HEK293 (cell line): ENCODE results near the gene CXADR.

ENCODE experiments used
- BCL11A ChIP-seq: fragments of 450-650 bp; formaldehyde crosslinking; IDR thresholded peaks from 2 replicates; pipeline ENCODE4 v1.5.1; 2016; ENCODE audit warnings: low read depth, missing biosample characterization, missing genetic modification characterization
- MEIS1 ChIP-seq: sonication (generic); formaldehyde crosslinking; IDR thresholded peaks from 2 replicates; pipeline ENCODE4 v1.8.1; 2022; ENCODE audit warnings: missing genetic modification reagents, mild to moderate bottlenecking, borderline replicate concordance
- MZF1 ChIP-seq: fragments of 450-650 bp; formaldehyde crosslinking; IDR thresholded peaks from 2 replicates; pipeline ENCODE4 v1.5.1; 2017; ENCODE audit warnings: missing biosample characterization, missing genetic modification characterization, borderline replicate concordance
- SALL2 ChIP-seq: fragments of 450-650 bp; formaldehyde crosslinking; IDR thresholded peaks from 2 replicates; pipeline ENCODE4 v1.5.0; 2017; ENCODE audit warnings: missing biosample characterization, mild to moderate bottlenecking, missing genetic modification characterization, borderline replicate concordance
- YY2 ChIP-seq: fragments of 450-650 bp; formaldehyde crosslinking; IDR thresholded peaks from 2 replicates; pipeline ENCODE4 v1.5.1; 2016; ENCODE audit warnings: missing biosample characterization, missing genetic modification characterization
- ZBTB17 ChIP-seq: fragments of 450-650 bp; formaldehyde crosslinking; IDR thresholded peaks from 2 replicates; pipeline ENCODE4 v1.5.1; 2016; ENCODE audit warnings: missing biosample characterization, missing genetic modification characterization
- ZFP41 ChIP-seq: fragments of 450-650 bp; formaldehyde crosslinking; IDR thresholded peaks from 2 replicates; pipeline ENCODE4 v1.5.1; 2016; ENCODE audit warnings: missing biosample characterization, missing genetic modification characterization, borderline replicate concordance
- ZNF132 ChIP-seq: fragments of 450-650 bp; formaldehyde crosslinking; IDR thresholded peaks from 2 replicates; pipeline ENCODE4 v1.5.1; 2017; ENCODE audit warnings: missing biosample characterization, missing genetic modification characterization, borderline replicate concordance
- ZNF37A ChIP-seq: fragments of 450-650 bp; IDR thresholded peaks from 2 replicates; pipeline ENCODE4 v1.5.1; 2018; ENCODE audit warnings: missing biosample characterization, missing genetic modification characterization
- ZNF549 ChIP-seq: fragments of 450-650 bp; IDR thresholded peaks from 2 replicates; pipeline ENCODE4 v1.5.1; 2018; ENCODE audit warnings: missing biosample characterization, missing genetic modification characterization, mild to moderate bottlenecking, inconsistent platforms, moderate library complexity
- ZNF561 ChIP-seq: fragments of 450-650 bp; IDR thresholded peaks from 2 replicates; pipeline ENCODE4 v1.5.1; 2018; ENCODE audit warnings: missing biosample characterization, missing genetic modification characterization, borderline replicate concordance
- ZNF585B ChIP-seq: fragments of 450-650 bp; formaldehyde crosslinking; IDR thresholded peaks from 2 replicates; pipeline ENCODE4 v1.5.1; 2016; ENCODE audit warnings: missing biosample characterization, missing genetic modification characterization
- ZNF596 ChIP-seq: fragments of 450-650 bp; IDR thresholded peaks from 2 replicates; pipeline ENCODE4 v1.5.0; 2018; ENCODE audit warnings: missing biosample characterization, mild to moderate bottlenecking, missing genetic modification characterization, moderate library complexity
- ZNF791 ChIP-seq: fragments of 450-650 bp; formaldehyde crosslinking; IDR thresholded peaks from 2 replicates; pipeline ENCODE4 v1.5.1; 2016; ENCODE audit warnings: missing biosample characterization, missing genetic modification characterization
- TF ChIP-seq, protein P1 (sequence below): fragments of 450-650 bp; IDR thresholded peaks from 2 replicates; pipeline ENCODE4 v1.5.1; 2018; ENCODE audit warnings: missing biosample characterization, mild to moderate bottlenecking, missing genetic modification characterization
- TF ChIP-seq, protein P2 (sequence below): fragments of 450-650 bp; formaldehyde crosslinking; IDR thresholded peaks from 2 replicates; pipeline ENCODE4 v1.5.1; 2016; ENCODE audit warnings: missing biosample characterization, missing genetic modification characterization
- TF ChIP-seq, protein P3 (sequence below): fragments of 450-650 bp; formaldehyde crosslinking; IDR thresholded peaks from 2 replicates; pipeline ENCODE4 v1.5.1; 2016; ENCODE audit warnings: missing biosample characterization, missing genetic modification characterization
- TF ChIP-seq, protein P4 (sequence below): fragments of 450-650 bp; formaldehyde crosslinking; conservative IDR thresholded peaks from 2 replicates; pipeline ENCODE4 v1.5.1; 2016; ENCODE audit warnings: low read depth, missing biosample characterization, missing genetic modification characterization
- TF ChIP-seq, protein P5 (sequence below): fragments of 450-650 bp; formaldehyde crosslinking; IDR thresholded peaks from 2 replicates; pipeline ENCODE4 v1.5.1; 2016; ENCODE audit warnings: missing biosample characterization, missing genetic modification characterization, low read depth
- TF ChIP-seq, protein P6 (sequence below): fragments of 450-650 bp; formaldehyde crosslinking; IDR thresholded peaks from 2 replicates; pipeline ENCODE4 v1.5.1; 2017; ENCODE audit warnings: missing biosample characterization, missing genetic modification characterization
- TF ChIP-seq, protein P7 (sequence below): fragments of 450-650 bp; formaldehyde crosslinking; IDR thresholded peaks from 2 replicates; pipeline ENCODE4 v1.5.1; 2016; ENCODE audit warnings: missing biosample characterization, missing genetic modification characterization, borderline replicate concordance

CXADR gene

DNA sequence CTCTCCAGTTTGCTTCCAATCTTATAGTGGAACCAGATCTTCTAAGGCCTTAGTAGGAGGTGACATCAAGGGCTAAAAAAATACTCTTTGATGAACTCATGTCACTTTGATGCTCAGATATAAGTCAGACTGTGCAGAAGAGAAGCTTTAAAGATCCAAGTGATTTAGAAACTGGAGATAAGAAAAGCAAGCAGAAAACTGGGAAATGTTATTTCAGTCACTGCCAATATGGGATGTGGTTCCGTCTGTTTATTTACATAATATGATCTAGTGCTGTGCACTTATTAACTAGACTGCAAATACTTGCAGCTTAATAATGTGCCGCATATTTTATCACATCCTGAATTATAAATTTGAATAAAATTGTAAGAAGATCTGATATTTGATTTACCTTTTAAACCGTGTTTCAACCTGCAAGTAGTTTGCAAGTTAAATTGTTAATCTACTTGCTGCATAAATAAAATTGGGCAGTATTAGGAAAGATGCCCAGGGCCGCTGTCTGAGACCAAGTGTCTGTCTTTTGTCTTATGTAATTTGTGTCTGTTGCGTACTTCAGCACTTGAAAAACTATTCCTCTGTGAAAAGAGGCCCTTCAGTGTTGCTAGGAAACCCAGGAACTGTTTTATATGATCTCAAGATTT, 29.6 kb downstream of the CXADR start (continued):
- TF ChIP-seq, protein P1, sequence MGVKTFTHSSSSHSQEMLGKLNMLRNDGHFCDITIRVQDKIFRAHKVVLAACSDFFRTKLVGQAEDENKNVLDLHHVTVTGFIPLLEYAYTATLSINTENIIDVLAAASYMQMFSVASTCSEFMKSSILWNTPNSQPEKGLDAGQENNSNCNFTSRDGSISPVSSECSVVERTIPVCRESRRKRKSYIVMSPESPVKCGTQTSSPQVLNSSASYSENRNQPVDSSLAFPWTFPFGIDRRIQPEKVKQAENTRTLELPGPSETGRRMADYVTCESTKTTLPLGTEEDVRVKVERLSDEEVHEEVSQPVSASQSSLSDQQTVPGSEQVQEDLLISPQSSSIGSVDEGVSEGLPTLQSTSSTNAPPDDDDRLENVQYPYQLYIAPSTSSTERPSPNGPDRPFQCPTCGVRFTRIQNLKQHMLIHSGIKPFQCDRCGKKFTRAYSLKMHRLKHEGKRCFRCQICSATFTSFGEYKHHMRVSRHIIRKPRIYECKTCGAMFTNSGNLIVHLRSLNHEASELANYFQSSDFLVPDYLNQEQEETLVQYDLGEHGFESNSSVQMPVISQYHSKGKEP = peak; percentile 57
- TF ChIP-seq MZF1 (tag by site-specific recombination) (no peak), ZNF37A (no peak), BCL11A (tag by site-specific recombination) (no peak), ZBTB17 (tag by site-specific recombination) (0 out of 2 replicates have a peak, but pooled peaks have one; percentile 22), ZNF561 (tag by site-specific recombination) (0 out of 2 replicates have a peak, but pooled peaks have one; percentile 14), ZNF132 (tag by site-specific recombination) (no peak), ZNF585B (no peak), ZNF549 (tag by site-specific recombination) (no peak), ZNF596 (no peak), SALL2 (tag by site-specific recombination) (no peak), MEIS1 (no peak), ZFP41 (tag by site-specific recombination) (no peak), ZNF791 (tag by site-specific recombination) (no peak), YY2 (tag by site-specific recombination) (no peak)
- TF ChIP-seq, protein P2, sequence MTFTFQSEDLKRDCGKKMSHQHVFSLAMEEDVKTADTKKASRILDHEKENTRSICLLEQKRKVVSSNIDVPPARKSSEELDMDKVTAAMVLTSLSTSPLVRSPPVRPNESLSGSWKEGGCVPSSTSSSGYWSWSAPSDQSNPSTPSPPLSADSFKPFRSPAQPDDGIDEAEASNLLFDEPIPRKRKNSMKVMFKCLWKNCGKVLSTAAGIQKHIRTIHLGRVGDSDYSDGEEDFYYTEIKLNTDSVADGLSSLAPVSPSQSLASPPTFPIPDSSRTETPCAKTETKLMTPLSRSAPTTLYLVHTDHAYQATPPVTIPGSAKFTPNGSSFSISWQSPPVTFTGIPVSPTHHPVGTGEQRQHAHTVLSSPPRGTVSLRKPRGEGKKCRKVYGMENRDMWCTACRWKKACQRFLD (tag by site-specific recombination) = no peak
- TF ChIP-seq, protein P3, sequence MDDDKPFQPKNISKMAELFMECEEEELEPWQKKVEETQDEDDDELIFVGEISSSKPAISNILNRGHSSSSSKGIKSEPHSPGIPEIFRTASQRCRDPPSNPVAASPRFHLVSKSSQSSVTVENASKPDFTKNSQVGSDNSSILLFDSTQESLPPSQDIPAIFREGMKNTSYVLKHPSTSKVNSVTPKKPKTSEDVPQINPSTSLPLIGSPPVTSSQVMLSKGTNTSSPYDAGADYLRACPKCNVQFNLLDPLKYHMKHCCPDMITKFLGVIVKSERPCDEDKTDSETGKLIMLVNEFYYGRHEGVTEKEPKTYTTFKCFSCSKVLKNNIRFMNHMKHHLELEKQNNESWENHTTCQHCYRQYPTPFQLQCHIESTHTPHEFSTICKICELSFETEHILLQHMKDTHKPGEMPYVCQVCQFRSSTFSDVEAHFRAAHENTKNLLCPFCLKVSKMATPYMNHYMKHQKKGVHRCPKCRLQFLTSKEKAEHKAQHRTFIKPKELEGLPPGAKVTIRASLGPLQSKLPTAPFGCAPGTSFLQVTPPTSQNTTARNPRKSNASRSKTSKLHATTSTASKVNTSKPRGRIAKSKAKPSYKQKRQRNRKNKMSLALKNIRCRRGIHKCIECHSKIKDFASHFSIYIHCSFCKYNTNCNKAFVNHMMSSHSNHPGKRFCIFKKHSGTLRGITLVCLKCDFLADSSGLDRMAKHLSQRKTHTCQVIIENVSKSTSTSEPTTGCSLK = no peak
- TF ChIP-seq, protein P4, sequence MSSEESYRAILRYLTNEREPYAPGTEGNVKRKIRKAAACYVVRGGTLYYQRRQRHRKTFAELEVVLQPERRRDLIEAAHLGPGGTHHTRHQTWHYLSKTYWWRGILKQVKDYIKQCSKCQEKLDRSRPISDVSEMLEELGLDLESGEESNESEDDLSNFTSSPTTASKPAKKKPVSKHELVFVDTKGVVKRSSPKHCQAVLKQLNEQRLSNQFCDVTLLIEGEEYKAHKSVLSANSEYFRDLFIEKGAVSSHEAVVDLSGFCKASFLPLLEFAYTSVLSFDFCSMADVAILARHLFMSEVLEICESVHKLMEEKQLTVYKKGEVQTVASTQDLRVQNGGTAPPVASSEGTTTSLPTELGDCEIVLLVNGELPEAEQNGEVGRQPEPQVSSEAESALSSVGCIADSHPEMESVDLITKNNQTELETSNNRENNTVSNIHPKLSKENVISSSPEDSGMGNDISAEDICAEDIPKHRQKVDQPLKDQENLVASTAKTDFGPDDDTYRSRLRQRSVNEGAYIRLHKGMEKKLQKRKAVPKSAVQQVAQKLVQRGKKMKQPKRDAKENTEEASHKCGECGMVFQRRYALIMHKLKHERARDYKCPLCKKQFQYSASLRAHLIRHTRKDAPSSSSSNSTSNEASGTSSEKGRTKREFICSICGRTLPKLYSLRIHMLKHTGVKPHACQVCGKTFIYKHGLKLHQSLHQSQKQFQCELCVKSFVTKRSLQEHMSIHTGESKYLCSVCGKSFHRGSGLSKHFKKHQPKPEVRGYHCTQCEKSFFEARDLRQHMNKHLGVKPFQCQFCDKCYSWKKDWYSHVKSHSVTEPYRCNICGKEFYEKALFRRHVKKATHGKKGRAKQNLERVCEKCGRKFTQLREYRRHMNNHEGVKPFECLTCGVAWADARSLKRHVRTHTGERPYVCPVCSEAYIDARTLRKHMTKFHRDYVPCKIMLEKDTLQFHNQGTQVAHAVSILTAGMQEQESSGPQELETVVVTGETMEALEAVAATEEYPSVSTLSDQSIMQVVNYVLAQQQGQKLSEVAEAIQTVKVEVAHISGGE (tag by site-specific recombination) = no peak
- TF ChIP-seq, protein P5, sequence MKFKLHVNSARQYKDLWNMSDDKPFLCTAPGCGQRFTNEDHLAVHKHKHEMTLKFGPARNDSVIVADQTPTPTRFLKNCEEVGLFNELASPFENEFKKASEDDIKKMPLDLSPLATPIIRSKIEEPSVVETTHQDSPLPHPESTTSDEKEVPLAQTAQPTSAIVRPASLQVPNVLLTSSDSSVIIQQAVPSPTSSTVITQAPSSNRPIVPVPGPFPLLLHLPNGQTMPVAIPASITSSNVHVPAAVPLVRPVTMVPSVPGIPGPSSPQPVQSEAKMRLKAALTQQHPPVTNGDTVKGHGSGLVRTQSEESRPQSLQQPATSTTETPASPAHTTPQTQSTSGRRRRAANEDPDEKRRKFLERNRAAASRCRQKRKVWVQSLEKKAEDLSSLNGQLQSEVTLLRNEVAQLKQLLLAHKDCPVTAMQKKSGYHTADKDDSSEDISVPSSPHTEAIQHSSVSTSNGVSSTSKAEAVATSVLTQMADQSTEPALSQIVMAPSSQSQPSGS (tag by site-specific recombination) = no peak
- TF ChIP-seq, protein P6, sequence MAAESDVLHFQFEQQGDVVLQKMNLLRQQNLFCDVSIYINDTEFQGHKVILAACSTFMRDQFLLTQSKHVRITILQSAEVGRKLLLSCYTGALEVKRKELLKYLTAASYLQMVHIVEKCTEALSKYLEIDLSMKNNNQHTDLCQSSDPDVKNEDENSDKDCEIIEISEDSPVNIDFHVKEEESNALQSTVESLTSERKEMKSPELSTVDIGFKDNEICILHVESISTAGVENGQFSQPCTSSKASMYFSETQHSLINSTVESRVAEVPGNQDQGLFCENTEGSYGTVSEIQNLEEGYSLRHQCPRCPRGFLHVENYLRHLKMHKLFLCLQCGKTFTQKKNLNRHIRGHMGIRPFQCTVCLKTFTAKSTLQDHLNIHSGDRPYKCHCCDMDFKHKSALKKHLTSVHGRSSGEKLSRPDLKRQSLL (tag by site-specific recombination) = no peak
- TF ChIP-seq, protein P7, sequence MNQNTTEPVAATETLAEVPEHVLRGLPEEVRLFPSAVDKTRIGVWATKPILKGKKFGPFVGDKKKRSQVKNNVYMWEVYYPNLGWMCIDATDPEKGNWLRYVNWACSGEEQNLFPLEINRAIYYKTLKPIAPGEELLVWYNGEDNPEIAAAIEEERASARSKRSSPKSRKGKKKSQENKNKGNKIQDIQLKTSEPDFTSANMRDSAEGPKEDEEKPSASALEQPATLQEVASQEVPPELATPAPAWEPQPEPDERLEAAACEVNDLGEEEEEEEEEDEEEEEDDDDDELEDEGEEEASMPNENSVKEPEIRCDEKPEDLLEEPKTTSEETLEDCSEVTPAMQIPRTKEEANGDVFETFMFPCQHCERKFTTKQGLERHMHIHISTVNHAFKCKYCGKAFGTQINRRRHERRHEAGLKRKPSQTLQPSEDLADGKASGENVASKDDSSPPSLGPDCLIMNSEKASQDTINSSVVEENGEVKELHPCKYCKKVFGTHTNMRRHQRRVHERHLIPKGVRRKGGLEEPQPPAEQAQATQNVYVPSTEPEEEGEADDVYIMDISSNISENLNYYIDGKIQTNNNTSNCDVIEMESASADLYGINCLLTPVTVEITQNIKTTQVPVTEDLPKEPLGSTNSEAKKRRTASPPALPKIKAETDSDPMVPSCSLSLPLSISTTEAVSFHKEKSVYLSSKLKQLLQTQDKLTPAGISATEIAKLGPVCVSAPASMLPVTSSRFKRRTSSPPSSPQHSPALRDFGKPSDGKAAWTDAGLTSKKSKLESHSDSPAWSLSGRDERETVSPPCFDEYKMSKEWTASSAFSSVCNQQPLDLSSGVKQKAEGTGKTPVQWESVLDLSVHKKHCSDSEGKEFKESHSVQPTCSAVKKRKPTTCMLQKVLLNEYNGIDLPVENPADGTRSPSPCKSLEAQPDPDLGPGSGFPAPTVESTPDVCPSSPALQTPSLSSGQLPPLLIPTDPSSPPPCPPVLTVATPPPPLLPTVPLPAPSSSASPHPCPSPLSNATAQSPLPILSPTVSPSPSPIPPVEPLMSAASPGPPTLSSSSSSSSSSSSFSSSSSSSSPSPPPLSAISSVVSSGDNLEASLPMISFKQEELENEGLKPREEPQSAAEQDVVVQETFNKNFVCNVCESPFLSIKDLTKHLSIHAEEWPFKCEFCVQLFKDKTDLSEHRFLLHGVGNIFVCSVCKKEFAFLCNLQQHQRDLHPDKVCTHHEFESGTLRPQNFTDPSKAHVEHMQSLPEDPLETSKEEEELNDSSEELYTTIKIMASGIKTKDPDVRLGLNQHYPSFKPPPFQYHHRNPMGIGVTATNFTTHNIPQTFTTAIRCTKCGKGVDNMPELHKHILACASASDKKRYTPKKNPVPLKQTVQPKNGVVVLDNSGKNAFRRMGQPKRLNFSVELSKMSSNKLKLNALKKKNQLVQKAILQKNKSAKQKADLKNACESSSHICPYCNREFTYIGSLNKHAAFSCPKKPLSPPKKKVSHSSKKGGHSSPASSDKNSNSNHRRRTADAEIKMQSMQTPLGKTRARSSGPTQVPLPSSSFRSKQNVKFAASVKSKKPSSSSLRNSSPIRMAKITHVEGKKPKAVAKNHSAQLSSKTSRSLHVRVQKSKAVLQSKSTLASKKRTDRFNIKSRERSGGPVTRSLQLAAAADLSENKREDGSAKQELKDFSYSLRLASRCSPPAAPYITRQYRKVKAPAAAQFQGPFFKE = no peak
